GM21825 (cell line): ENCODE data around the gene CHST1.

Source experiments
- ATAC-seq: cut with Tn5 transposase; IDR thresholded peaks from one replicate; pipeline ENCODE4 v1.9.1; 2021; ENCODE audit warnings: mild to moderate bottlenecking, moderate library complexity; ENCODE audit not compliant: unreplicated experiment

CHST1 gene

DNA sequence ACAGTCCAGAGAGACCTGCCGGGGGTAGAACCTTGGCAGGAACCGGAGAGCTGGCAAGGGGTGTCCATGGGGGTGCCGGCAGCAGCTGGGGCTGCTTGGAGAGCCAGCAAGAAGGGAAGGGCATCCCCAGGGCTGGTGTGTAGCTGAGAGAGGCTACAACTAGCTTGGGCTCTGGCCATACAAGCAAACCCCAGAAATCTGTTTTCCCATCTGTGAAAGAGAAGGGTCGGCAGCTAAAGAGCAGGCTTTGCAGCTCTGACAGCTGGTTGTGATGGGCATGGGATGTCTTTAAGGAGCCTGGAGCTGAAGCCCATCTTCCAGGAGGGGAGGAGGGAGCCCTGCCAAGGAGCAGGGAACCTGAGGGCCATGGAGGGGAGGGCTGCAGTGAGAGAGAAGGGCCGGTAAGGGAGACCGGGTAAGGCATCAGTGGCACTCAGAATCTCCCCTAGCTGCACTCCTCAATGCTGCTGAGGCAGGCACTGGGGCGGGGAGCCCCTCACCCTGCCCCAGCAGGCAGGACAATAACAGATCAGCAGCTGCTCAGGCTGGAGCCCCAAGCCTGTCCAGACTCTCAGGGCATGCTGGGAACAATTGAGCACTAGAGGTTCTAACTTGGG is 3.9 kb downstream of the CHST1 start:
- no peak for ATAC-seq

DNA sequence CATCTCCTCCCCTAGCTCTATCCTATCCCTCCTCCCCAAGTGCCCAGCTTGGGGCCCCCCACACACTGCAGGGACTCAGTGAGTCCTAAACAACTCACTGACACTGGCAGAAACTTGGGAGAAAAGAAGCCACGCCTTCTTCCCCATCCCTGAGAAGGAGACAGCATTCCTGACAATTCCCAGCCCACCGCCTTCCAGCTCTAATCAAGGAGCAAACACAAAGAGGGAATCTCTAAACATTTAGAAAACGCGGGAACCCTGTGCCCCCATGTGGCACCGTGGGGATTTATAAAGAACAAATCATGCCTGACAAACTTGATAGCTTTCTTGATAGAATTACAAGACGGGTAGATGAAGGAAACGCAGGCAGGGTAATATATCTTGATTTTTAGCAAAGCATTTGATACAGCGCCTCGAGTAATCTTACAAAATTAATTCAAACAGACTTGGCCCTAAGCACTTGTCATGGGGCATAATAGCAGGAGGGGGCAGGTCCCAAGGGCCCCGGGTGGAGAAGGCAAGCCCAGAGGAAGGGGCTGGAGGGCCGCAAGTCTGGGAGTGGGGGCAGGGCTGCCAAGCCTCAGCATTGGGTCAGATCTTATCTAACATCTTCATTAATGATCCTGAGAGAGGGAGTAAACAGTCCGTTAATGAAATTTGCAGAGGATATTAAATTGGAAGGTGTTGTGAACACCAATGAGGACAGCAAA is 4.5 kb downstream of the CHST1 start:
- no peak for ATAC-seq

DNA sequence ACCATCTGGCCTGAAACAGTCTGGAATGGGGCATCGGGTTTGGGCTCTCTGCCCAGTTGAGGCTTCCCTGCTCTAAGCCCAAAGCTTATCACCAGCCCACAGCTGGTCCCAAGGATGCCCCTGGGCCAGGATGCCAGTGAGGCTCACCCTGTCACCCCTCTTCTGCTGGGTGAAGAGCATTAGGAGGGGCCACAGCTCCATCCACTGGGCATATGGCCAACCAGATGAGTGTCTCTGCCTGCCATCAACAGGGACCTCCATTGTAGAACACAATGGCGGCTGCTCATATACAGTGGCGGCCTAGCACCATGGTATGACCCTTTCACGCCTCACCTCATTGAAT is 5.6 kb downstream of the CHST1 start:
- ATAC-seq = no peak

DNA sequence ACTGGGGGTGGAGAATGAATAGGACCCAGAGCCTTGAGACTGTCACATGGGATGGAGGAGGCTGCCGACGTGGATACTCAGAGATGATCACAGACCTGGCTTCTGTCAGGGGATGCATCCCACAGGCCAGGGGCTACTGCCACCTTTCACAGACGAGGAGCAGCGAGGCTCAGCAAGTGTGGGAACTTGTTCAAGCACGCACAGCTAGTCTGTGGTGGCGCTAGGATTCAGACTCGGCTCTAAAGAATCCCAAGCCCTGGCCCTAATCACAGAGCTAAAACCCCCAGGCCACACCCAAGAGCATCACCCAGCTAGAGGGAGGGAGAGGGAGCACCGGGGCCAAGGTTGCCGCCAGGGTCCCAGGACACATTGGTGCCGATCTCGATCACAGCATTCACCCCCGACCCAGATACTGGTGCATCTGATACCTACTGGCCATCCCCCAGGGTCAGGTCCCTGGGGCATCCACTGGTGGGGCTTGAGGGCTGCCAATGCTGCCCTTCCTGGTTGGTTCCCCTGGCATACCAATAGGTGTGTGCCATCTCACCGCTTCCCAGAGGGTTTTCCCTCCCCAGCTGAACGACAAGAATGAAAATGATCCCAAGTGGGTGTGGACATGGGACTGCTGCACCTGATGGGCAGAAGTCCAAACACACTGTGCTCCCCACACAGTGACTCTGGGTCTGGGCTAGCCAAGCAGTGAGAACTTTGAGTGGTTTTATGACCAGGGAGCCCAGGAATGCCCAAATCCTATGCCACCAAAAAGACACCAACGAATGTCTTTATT is 6.2 kb downstream of the CHST1 start:
- no peak for ATAC-seq

DNA sequence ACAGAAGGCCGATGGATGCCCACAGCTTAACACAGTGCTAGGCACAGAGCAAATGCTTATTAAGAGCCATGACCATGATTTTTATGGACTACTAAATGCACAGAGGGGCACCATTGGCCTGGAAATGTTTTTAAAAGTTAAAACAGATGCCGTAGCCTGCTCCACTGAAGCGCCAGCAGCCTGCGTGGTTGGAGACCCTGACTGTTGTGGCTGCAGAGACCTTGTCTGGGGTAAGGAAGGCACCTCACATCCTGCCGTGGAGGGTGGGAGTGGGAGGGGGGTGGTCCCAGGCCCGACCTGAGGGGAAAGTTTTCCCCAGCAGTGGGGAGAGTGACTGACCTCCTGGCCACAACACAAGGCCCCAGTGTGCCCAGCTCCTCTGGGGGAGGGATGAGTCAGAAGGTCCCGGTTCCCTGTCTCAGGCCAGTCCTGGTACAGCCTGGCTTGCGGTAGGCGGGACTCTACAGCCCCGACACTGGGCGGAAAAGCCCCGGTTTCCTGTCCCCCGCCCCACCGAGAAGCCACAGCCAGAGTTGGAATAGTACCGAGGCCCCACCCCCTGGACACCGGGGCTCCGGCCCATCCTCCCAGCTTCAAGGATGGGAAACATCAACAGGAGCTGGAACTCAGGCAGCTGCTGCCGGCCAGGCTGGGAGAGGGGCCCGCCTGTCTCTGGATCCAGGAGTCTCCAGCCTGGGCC is 7.0 kb downstream of the CHST1 start:
- ATAC-seq = no peak

DNA sequence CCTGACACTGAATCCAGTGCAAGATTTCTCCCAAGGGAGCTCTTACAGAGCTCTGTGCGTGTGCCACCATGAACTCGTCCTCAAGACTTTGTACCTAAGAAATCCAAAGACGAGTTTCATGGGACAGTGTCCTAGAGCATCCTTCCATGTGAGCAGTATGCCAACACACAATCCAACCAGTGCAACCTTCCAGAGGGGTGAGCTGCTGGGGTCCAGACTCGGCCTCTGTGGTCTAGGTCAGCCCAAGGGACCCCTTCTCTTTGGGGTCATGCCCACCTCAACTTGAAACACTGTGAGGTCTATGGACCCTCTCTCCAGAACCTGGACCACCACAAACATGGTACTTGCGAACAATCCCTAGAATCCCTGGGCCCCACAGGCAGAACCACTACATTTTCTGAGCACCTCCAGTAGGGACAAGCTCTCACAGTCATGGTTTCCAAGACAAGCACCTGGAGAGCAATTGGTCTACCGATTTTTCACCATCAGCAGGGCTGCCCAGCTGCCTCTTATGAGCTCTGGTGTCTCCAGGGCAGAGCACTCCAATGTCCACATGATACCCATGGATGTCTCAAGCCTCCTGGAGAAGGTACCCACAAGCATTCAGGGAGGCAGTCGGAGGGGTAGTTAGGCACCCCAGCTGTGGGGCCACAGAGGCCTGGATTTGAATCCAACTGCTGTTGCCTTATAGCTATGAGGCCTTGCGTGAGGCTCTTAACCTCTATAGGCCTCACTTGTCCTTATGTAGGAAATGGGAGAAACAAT is 7.7 kb downstream of the CHST1 start:
- ATAC-seq = no peak

DNA sequence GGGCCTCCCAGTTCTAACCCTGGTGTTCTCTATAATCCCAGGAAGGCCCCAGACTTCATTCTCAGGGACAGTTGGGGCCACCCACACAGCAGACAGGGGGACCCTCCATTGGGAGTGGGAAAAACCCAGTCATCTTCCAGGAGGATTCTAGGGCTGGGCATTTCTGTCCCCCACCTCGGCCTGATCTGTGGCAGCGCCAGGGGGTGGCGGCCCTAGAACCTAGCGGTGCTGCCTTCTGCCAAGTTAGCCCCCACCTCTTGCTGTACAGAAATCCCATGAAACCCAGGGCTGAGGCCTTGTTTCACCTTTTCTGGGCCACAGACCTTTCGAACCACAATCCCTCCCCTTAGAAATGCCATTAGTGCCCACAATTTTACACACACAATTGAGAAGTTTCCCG is 9.6 kb downstream of the CHST1 start:
- ATAC-seq = no peak

DNA sequence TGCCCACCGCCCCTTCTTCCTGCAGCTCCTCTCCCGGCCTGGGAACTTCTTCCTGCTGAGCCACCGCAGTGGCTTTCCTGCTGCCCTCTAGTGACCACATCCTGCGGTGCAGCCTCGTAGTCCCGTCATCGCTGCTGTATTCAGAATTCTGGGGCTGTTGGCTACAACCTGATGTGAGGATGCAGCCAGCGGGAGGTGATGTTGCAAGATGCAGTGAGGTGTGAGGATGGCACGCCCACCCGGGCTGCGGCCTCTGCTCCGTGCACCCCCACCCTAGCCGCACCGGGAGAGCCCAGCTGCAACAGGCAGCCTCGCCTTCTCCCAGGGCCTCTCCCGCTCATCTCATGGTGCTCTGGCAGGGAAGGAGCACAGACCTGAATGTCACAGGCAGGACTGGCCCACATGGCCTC is 10.1 kb downstream of the CHST1 start:
- no peak for ATAC-seq

DNA sequence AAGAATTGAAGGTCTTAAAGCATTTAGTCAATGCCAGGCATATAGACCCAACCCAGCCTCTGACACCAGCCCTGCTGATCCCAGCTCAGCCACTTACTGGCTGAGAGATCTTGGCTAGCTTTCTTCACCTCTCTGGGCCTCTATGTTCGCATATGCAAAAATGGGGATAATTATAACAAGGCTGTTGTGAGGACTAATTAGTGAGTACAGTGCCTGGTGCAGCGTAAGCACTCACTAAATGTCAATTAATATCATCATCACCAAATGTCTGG is 10.5 kb downstream of the CHST1 start:
- ATAC-seq = no peak

DNA sequence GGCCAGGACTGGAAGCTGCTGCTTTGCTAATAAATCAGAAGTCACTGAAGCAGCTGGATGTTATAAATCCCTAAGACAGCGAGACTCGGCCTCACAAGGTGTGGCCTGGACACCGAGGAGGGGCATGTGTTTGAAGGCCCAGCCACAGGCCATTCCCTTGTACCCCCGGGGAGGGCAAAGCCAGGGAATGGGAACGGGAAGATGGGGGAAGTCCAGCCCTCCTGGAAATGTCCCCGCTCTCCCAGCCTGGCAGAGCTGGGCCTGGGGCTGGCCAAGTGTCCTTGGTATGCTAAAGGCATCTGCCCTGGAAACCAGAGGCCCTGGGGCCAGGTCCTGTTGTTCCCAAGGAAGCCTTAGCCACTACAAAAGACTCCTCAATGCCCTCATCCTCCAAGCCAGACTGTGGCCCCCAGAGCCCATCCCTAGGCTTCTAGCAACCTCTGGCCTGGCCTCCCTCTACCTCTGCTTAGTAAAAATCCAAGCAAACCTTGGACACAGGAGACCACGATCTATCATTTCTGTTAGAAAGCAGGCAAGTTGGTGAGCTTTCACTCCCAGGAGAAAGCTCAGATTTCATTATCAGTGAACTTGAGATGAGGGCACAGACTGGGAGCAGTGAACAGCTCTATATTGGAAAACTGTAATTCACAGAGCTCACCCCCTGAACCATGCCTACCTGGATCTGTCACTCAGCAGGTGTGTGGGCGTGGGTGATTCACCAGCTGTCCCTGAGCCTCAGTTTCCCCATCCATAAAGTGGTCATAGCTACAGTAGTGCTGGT is 11.0 kb downstream of the CHST1 start:
- ATAC-seq = no peak

DNA sequence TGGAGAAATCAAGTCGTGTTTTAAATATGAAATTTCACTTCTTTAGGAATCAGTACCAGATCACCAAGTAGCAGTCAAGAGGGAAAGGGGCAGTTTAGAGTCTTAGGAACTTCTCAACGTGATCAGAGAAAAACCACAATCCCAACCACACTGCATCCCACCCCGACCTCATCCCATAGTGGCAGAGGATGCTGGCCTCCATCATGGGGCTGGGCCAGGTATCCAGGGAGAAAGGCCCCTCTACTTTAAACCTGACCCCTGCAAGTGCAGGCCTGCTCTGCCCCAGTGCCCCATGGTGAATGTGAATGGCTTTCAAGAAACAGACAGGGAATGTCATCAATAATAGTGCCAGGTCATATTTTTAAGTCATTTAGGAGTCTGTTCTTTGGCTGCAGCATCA is 12.1 kb downstream of the CHST1 start:
- ATAC-seq = no peak

DNA sequence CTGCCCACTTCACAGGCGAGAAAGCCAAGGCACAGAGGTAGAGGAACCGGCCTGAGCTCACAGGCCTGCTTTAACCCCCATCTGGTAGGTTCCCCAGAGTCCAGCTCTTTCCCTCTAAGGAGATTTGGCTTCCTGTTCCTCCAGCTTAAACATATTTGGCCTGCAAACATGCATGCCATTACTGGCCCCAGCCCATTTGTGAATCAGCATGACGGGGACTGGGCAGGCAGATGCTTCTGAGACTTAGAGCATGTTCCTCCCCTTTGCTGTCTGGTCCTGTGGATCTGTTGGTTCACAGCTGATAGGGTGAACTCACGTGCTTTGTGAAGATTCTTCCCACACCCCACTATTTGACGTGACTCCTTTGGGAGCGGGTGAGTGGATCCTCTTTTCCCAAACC is 12.6 kb downstream of the CHST1 start:
- ATAC-seq = no peak

DNA sequence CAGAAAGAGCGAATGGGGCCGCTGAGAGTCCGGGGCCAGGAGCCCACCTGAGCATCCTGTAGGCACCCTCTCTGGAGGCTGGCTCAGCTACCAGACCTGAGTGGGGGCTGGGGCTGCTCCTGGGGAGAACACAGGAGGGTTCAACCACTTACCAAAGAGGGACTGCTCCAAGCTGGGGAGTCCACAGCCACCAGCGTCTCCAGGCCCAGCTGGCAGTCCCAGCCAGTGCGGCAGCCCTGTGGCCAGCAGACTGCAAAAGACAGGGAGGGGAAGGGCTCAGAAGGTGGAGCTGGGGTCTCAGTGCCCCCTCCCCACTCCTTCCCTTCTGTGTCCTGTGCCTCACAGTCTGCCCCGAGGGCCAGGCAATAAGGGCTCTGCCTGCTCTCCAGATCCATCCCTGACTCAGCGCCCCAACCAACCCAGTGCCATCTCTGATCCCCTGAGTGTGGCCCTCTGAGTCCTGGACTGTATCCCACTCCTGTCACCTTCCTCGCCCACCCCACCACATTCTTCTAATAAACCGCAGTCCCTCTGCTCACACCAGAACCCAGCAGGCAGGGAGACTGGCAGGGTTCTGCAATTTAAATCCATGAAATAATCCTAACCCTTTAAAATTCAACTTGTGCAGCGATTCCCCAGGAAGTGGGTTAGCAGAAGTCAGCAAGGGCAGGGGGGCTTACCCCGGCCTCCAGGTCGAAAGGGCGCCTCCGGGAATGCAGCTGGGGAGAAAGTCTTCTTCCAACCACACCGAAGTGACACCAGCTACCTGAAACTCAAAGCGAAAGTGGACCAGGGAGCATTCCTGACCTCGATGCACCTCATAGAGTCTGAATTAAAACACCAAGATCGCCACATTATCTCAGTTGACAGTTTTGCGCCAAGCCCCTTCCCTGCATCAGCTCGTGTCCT is 13.3 kb downstream of the CHST1 start:
- no peak for ATAC-seq

DNA sequence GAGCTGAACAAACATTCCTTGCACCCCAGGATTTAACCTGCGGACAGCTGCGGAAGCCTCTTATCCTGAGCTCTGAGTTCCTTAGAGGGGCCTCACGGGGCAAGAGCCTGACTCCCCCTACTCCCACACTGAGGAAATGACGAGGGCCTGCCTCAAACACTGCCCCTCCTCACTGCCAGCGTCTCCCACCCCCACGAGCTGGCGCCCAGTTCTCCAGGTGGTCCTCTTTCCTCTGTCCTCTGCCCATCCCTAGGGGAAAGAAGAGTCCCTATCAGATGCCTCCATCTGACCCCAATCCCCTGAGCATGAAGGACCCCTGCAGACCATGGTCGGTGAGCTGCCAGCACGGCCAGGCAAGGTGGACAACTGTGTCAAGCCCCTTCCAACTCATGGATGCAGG is 14.3 kb downstream of the CHST1 start:
- no peak for ATAC-seq

DNA sequence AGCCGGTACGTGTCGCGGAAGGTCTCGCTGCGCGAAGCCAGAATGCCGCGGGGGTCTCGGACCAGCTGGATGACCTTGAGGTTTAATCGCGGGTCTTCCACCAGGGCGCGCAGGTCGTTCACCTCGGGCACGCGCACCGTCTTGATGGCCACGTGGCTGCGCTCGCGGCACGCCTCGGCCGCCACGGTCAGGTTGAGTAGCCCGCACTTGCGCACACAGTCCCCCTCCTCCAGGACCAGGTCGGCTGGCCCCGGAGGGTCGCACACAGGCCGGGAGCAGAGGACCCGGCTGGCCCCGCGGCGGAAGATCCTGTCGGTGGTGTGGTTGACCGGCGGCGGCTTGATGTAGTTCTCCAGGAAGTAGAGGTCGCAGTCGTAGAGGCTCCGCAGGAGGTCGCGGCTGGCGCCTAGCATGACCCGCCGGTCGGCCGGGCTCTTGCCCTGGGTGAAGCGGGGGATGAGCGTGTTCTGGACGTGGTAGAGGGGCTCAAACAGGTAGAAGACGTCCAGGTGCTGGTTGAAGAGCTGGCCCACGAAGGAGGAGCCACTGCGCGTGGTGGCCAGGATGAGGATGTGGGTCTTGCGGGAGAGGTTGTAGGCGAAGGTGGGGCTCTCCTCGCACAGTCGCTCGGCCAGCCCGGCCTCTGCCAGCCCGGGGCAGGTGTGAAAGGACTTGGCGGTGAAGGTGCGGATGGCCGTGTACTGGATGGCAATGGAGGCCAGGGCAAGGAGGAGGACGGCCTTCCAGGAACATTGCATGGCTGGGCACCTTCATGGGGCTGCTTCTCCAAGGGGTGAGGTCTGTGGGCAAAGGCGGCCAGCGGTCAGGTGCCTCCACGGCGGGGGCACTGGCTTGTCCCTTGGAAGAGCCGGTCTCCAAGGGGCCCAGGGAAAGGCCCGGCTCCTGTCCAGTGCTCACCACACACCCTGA is 15.0 kb downstream of the CHST1 start:
- ATAC-seq = no peak

DNA sequence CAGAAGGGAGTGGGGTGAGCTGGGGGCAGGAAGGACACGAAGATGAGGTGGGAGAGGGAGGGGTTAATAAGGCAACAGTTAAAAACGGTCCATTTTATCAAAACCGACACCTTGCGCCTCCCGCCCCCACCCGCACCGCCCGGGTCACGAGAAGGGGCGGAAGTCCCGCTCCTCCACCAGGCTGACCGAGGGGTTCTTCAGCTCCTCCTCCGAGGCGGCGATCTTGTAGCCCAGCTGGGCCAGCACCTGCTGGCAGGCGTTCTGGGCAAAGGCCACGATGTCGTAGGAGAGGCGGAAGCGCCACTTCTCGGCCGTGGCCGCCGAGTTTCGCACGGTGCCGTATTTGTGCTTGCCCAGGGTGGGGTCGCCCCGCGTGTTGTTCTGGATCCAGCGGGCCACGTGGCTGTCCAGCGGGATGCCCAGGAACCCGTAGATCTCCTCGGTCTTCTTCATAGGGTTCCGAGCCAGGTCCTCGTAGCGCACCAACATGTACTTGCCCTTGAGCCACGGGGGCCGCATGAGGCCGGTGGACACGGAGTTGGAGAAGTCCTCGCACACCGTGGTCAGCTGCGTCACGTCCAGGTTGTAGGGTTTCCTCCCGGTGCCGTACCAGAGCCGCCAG is 15.8 kb downstream of the CHST1 start:
- no peak for ATAC-seq

DNA sequence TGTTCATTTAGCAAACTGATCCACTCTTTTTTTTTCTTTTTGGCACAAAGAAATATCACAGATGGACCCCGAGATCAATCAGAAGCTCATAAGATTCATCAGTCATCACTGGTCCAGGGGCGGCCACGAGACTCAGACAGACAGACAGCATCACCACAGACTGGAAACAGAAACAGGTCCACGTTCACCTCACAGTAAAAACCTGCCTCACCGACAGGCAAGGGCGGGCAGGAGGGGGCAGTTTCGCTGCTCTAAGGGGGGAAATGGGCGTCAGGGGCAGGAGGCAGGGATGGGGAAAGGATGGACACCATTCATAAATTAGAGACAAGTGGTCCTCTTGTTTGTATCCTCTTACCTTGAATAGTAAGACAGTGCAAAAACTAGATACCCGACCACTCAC is 16.5 kb downstream of the CHST1 start:
- ATAC-seq = no peak

DNA sequence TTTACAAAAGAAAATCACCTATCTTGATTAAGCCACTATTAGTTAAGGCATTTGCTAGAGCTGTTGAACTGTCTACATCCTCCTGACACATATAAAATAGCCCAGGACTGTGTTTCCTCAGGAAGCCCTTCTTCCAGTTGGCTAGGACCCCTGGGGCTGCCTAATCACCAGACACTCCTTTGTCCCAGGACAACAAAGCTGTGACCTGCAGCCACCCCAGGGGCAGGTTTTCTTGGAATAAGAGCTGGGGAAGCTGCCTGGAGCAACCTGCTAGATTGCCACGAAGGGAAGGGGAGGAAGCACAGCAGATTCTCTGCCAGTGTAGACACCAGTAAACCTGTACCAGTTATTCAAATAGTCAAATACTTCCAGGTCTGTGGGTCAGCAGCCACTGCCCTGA is 17.6 kb downstream of the CHST1 start:
- ATAC-seq = no peak
